ENCODE measurements around the gene PLEKHA1. TPM values are rescaled to one million over a fixed set of nuclear protein-coding genes. Genes with fewer than 3 reads are reported as not detected.

PLEKHA1 gene
- total RNA-seq, 1 experiment from 2014 or later, result 30.6 TPM

DNA sequence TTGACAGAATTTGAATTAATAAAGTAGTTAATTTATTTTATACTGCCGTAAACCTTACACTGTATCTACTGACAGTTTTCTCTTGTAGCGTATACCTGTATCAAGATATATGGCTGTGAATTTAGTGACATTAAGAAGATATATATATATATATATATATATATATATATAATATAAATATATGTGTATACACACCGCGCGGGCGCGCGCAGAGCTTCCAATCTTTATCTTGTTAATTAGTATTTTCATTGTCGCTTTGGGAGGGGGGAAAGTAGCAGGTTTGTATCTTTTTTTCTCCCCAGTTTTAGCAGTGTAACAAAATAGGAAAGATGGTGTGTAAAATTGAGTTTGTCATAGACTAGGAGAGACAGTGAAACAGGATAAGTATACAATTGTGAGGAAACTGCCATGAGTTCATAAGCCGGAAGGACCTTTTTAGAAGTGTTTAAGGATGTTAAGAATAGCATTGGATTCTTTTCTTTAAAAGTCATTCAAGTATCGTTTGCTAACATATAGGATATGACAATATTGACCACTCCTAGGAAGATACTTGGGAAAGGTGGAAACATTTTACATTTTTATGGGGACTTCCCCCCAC lies 2.0 kb downstream of the PLEKHA1 start (continued):
- TF ChIP-seq, protein P1, sequence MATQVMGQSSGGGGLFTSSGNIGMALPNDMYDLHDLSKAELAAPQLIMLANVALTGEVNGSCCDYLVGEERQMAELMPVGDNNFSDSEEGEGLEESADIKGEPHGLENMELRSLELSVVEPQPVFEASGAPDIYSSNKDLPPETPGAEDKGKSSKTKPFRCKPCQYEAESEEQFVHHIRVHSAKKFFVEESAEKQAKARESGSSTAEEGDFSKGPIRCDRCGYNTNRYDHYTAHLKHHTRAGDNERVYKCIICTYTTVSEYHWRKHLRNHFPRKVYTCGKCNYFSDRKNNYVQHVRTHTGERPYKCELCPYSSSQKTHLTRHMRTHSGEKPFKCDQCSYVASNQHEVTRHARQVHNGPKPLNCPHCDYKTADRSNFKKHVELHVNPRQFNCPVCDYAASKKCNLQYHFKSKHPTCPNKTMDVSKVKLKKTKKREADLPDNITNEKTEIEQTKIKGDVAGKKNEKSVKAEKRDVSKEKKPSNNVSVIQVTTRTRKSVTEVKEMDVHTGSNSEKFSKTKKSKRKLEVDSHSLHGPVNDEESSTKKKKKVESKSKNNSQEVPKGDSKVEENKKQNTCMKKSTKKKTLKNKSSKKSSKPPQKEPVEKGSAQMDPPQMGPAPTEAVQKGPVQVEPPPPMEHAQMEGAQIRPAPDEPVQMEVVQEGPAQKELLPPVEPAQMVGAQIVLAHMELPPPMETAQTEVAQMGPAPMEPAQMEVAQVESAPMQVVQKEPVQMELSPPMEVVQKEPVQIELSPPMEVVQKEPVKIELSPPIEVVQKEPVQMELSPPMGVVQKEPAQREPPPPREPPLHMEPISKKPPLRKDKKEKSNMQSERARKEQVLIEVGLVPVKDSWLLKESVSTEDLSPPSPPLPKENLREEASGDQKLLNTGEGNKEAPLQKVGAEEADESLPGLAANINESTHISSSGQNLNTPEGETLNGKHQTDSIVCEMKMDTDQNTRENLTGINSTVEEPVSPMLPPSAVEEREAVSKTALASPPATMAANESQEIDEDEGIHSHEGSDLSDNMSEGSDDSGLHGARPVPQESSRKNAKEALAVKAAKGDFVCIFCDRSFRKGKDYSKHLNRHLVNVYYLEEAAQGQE (IDR thresholded peaks at IDR 0.05; ENCODE audit: low read depth), result no peak
- TF ChIP-seq SP1 (IDR thresholded peaks at IDR 0.05; ENCODE audit: low read depth) (no peak), ELF1 (IDR thresholded peaks at IDR 0.05; ENCODE audit: borderline replicate concordance, low read depth) (no peak), ZFX (IDR thresholded peaks at IDR 0.05) (no peak), JUND (IDR thresholded peaks at IDR 0.05) (no peak)
- TF ChIP-seq, protein P2, sequence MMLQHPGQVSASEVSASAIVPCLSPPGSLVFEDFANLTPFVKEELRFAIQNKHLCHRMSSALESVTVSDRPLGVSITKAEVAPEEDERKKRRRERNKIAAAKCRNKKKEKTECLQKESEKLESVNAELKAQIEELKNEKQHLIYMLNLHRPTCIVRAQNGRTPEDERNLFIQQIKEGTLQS (IDR thresholded peaks at IDR 0.05), result no peak
- TF ChIP-seq, protein P3, sequence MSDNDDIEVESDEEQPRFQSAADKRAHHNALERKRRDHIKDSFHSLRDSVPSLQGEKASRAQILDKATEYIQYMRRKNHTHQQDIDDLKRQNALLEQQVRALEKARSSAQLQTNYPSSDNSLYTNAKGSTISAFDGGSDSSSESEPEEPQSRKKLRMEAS (IDR thresholded peaks at IDR 0.05), result no peak

DNA sequence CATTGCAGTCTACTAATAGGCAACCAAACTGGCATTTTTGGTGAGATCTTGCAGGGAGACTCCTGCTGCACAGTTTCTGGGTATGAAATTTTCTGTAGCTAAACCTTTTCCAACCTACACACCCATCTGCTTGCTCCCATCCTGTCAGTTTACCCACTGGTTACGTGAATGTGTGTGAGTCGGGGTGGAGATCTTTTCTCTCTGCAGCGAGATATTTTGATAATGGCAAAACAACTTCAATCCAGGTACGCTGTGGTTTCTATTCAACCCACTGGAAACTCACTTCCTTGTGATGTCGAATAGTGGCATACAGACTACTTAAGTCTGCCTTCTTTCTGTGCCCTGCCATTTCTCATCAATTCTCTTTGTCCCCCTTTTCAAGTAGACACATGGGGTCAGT lies 4.5 kb downstream of the PLEKHA1 start:
- no peak overlapping the region for H3K9ac ChIP-seq (ENCODE audit: low read length)
- no peaks in the 10 kb centered on the region for H3K27me3 ChIP-seq (ENCODE audit: insufficient read depth, low read length)
- DNase-seq (ENCODE audit: low read depth, low spot score), result no peak
- no peaks in the 10 kb centered on the region for H3K9me3 ChIP-seq (ENCODE audit: control insufficient read depth in 1 of 2, insufficient read depth in 1 of 2, low read depth in 1 of 2, low read length in 2 of 2)
- no TSS peak for BruUV-seq (replicated peaks)
- peaks cover 4 to 11% of the 10 kb centered on the region in 2 experiments for H3K4me1 ChIP-seq (ENCODE audit: control insufficient read depth in 1 of 2, insufficient read depth in 2 of 2, low read length in 2 of 2)
- no peak overlapping the region for H3K4me3 ChIP-seq (replicated peaks in 1 of 2; ENCODE audit: low read depth in 1 of 2, low read length in 2 of 2)
- ChIA-PET RAD21 (ENCODE audit: low non-redundant PET in 1 of 2, low total read pairs in 2 of 2, uncharacterized antibody in 2 of 2, unreplicated experiment in 2 of 2) (no interaction called here), POLR2A (no interaction called here), CTCF (no interaction called here)
- H2AFZ ChIP-seq (ENCODE audit: low read depth, low read length, poor library complexity, severe bottlenecking), result no peak overlapping the region
- ATAC-seq, result no peak
- H3K36me3 ChIP-seq (ENCODE audit: control insufficient read depth in 1 of 2, insufficient read depth in 2 of 2, low read length in 2 of 2), result no peaks in the 10 kb centered on the region
- no peaks in the 10 kb centered on the region for H3K9me2 ChIP-seq (ENCODE audit: insufficient read depth)
- intact Hi-C loops (cut with micrococcal nuclease), result no loop called here
- H3K79me2 ChIP-seq (ENCODE audit: insufficient read depth, low read length), result peaks cover 67% of the 10 kb centered on the region
- H4K20me1 ChIP-seq (ENCODE audit: insufficient read depth), result no peaks in the 10 kb centered on the region; the same call in 1 of the 2 replicates
- TF ChIP-seq JUND (IDR thresholded peaks at IDR 0.05) (no peak), CBX3 (IDR thresholded peaks at IDR 0.05; ENCODE audit: low read depth) (no peak), SRF (IDR thresholded peaks at IDR 0.05; ENCODE audit: low read depth) (no peak), EZH2 (IDR thresholded peaks at IDR 0.05) (no peak), ELF1 (IDR thresholded peaks at IDR 0.05; ENCODE audit: borderline replicate concordance, low read depth) (no peak), EZH2phosphoT487 (IDR thresholded peaks at IDR 0.05; ENCODE audit: borderline replicate concordance) (no peak), SP1 (IDR thresholded peaks at IDR 0.05; ENCODE audit: low read depth) (no peak), TCF7L2 (IDR thresholded peaks at IDR 0.05; ENCODE audit: borderline replicate concordance, extremely low read depth, insufficient read depth, insufficient read length) (no peak), POLR2AphosphoS5 (IDR thresholded peaks at IDR 0.05; ENCODE audit: low read depth, low read length) (no peak)
- TF ChIP-seq, protein P1 (IDR thresholded peaks at IDR 0.05; ENCODE audit: low read depth), result no peak
- TF ChIP-seq, protein P4, sequence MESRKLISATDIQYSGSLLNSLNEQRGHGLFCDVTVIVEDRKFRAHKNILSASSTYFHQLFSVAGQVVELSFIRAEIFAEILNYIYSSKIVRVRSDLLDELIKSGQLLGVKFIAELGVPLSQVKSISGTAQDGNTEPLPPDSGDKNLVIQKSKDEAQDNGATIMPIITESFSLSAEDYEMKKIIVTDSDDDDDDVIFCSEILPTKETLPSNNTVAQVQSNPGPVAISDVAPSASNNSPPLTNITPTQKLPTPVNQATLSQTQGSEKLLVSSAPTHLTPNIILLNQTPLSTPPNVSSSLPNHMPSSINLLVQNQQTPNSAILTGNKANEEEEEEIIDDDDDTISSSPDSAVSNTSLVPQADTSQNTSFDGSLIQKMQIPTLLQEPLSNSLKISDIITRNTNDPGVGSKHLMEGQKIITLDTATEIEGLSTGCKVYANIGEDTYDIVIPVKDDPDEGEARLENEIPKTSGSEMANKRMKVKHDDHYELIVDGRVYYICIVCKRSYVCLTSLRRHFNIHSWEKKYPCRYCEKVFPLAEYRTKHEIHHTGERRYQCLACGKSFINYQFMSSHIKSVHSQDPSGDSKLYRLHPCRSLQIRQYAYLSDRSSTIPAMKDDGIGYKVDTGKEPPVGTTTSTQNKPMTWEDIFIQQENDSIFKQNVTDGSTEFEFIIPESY (IDR thresholded peaks at IDR 0.05; ENCODE audit: extremely low read depth, insufficient replicate concordance, low read length), result no peak
- H3K27ac ChIP-seq (ENCODE audit: low read depth, low read length), result no peak overlapping the region
- no peak overlapping the region for H3K4me2 ChIP-seq (ENCODE audit: low read length)
